ENCODE measurements around the gene CARHSP1.

Gene CARHSP1

DNA sequence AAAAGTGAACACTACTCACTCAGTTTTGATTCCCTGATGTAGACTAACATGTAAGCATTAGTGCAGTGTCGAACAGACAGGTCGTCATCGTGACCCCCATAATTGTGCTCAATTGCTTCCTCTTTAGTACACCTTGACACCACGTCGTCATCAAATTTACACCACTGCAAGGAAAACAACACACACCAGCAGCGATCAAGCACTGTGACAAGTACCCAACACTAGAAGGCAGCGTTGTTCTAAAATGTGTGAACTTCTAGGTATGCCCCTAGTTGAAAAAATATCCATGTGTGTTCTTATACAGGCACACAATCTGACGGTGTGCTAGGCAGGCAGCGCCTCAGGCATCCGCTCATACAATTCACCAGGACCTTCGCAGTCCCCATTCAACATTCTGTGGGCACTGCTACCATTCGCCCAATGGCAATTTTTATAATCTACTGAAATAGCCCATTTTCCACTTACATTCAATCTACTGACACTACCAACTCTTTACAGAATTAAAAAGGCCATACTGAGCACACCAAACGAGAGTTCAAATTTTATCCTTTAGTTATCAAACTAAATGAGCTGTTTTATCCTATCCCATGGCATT lies 36.5 kb upstream of the CARHSP1 start:
- Histone ChIP-seq H2BK5ac (ENCODE audit: low read length) (no peak overlapping the region), H3K4me2 (ENCODE audit: low read length) (no peak overlapping the region), H2BK120ac (ENCODE audit: low read depth, low read length) (no peak overlapping the region), H3K56ac (ENCODE audit: low read length) (no peak overlapping the region), H2BK15ac (replicated peaks; ENCODE audit: low read depth) (no peak overlapping the region), H3K23ac (ENCODE audit: low read length) (no peak overlapping the region), H3K4me1 (ENCODE audit: control insufficient read depth, low read depth, low read length) (peaks cover 6% of the 10 kb centered on the region), H3K9ac (ENCODE audit: low read length) (no peak overlapping the region), H2AK5ac (ENCODE audit: low read length) (no peak overlapping the region), H3K4ac (ENCODE audit: low read depth, low read length) (no peak overlapping the region), H3K36me3 (ENCODE audit: control insufficient read depth, insufficient read depth, low read length) (peaks cover 20% of the 10 kb centered on the region), H3K4me3 (ENCODE audit: low read length) (no peak overlapping the region), H3K27ac (ENCODE audit: low read depth, low read length) (no peak overlapping the region), H3K27me3 (ENCODE audit: insufficient read depth, low read length, poor library complexity) (no peaks in the 10 kb centered on the region), H3K79me2 (ENCODE audit: control insufficient read depth, insufficient read depth, low read length) (no peaks in the 10 kb centered on the region), H4K8ac (ENCODE audit: low read depth, low read length) (no peak overlapping the region), H4K5ac (ENCODE audit: low read length) (no peak overlapping the region), H3K18ac (ENCODE audit: low read length) (no peak overlapping the region), H3K79me1 (ENCODE audit: low read length) (peaks cover under 1% of the 10 kb centered on the region)
- peak; percentile 70 for DNase-seq
- no CpG with 5 or more reads among the region's 13 CpGs for WGBS (ENCODE audit: extremely low coverage, insufficient coverage, low lambda C conversion rate)

DNA sequence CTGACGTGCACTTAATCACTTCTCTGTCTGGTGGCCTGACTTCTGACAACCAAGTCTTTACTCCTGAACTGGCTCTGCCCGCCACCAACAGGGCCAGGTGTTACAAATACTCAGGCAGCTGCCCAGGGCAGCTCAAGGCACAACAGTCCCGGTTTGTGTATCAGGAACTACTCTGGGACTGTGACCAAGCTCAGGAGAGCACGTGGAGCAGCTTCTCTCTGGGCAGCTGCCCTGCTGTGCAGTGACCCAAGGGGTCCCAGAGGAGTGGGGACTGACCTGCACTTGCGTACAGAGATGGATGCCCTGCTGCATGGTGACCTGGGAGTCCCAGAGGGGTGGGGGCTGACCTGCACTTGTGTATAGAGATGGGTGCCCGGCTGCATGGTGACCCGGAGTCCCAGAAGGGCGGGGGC lies 35.2 kb upstream of the CARHSP1 start:
- Histone ChIP-seq H4K5ac (ENCODE audit: low read length) (no peak overlapping the region), H3K79me1 (ENCODE audit: low read length) (no peaks in the 10 kb centered on the region), H3K4me1 (ENCODE audit: control insufficient read depth, low read depth, low read length) (peaks cover 2% of the 10 kb centered on the region), H3K36me3 (ENCODE audit: control insufficient read depth, insufficient read depth, low read length) (peaks cover 23% of the 10 kb centered on the region), H3K4me2 (ENCODE audit: low read length) (no peak overlapping the region), H2BK15ac (replicated peaks; ENCODE audit: low read depth) (no peak overlapping the region), H3K18ac (ENCODE audit: low read length) (no peak overlapping the region), H3K4ac (ENCODE audit: low read depth, low read length) (no peak overlapping the region), H3K79me2 (ENCODE audit: control insufficient read depth, insufficient read depth, low read length) (no peaks in the 10 kb centered on the region), H3K27me3 (ENCODE audit: insufficient read depth, low read length, poor library complexity) (no peaks in the 10 kb centered on the region), H2BK120ac (ENCODE audit: low read depth, low read length) (no peak overlapping the region), H3K23ac (ENCODE audit: low read length) (no peak overlapping the region), H3K27ac (ENCODE audit: low read depth, low read length) (no peak overlapping the region), H4K8ac (ENCODE audit: low read depth, low read length) (no peak overlapping the region), H3K56ac (ENCODE audit: low read length) (no peak overlapping the region), H2AK5ac (ENCODE audit: low read length) (no peak overlapping the region), H3K9ac (ENCODE audit: low read length) (no peak overlapping the region), H3K4me3 (ENCODE audit: low read length) (no peak overlapping the region), H2BK5ac (ENCODE audit: low read length) (no peak overlapping the region)
- no peak for DNase-seq
- WGBS (ENCODE audit: extremely low coverage, insufficient coverage, low lambda C conversion rate) = no CpG with 5 or more reads among the region's 8 CpGs

DNA sequence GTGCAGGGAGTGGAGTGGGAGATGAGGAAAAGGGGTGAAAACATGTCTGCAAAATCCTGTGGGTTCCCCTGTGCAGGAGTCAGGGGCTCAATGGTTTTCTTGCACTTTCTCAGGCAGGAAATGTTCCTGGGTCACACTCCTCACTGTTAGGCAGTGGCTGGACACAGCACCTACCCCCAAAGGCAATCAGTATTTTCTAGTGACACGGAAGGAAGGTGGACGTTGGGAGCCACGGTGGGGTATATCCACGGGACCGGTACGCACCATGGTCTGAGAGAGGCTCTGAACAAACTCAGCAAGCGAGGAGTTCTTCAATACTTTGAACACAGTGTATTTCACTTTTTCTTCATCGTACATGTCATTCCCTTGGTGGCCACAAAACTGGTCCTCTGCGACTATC lies 34.2 kb upstream of the CARHSP1 start:
- Histone ChIP-seq H3K56ac (ENCODE audit: low read length) (no peak overlapping the region), H3K4me3 (ENCODE audit: low read length) (no peak overlapping the region), H3K4me2 (ENCODE audit: low read length) (no peak overlapping the region), H4K8ac (ENCODE audit: low read depth, low read length) (no peak overlapping the region), H3K18ac (ENCODE audit: low read length) (no peak overlapping the region), H2BK5ac (ENCODE audit: low read length) (no peak overlapping the region), H3K4ac (ENCODE audit: low read depth, low read length) (no peak overlapping the region), H3K9ac (ENCODE audit: low read length) (no peak overlapping the region), H2BK120ac (ENCODE audit: low read depth, low read length) (no peak overlapping the region), H4K5ac (ENCODE audit: low read length) (no peak overlapping the region), H3K23ac (ENCODE audit: low read length) (no peak overlapping the region), H3K27ac (ENCODE audit: low read depth, low read length) (no peak overlapping the region), H3K79me1 (ENCODE audit: low read length) (no peaks in the 10 kb centered on the region), H2BK15ac (replicated peaks; ENCODE audit: low read depth) (no peak overlapping the region), H3K79me2 (ENCODE audit: control insufficient read depth, insufficient read depth, low read length) (no peaks in the 10 kb centered on the region), H3K36me3 (ENCODE audit: control insufficient read depth, insufficient read depth, low read length) (peaks cover 24% of the 10 kb centered on the region), H2AK5ac (ENCODE audit: low read length) (no peak overlapping the region), H3K4me1 (ENCODE audit: control insufficient read depth, low read depth, low read length) (no peaks in the 10 kb centered on the region), H3K27me3 (ENCODE audit: insufficient read depth, low read length, poor library complexity) (no peaks in the 10 kb centered on the region)
- DNase-seq = no peak
- no CpG with 5 or more reads among the region's 9 CpGs for WGBS (ENCODE audit: extremely low coverage, insufficient coverage, low lambda C conversion rate)

DNA sequence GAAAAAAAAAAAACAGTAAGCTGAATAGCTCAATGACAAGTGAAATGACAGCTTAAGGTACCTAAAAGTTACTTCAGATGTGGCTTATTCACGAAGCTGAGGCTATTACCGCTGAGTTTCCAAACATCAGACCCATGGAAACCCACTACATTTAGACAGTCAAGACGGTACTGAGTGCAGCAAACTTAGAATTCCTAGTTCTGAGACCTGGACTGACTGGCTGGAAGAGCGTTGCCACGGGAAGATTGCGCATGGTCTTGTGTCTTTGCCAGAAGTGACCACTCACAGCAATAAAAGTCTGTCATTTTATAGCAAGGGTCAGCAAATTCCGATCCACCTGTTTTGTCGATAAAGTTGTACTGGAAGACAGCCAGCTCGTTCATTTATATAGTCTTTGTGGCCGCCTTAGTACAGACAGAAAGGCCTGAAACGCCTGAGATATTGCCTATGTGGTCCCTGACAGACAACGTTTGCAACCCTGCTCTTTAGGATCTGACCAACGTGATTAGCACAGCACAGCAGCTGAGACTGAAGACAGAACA lies 32.6 kb upstream of the CARHSP1 start:
- no peaks in the 10 kb centered on the region for H3K79me1 ChIP-seq (ENCODE audit: low read length)
- H2BK15ac ChIP-seq (replicated peaks; ENCODE audit: low read depth) = no peak overlapping the region
- no peak overlapping the region for H4K8ac ChIP-seq (ENCODE audit: low read depth, low read length)
- DNase-seq = no peak
- H2BK5ac ChIP-seq (ENCODE audit: low read length) = no peak overlapping the region
- no peaks in the 10 kb centered on the region for H3K27me3 ChIP-seq (ENCODE audit: insufficient read depth, low read length, poor library complexity)
- H3K27ac ChIP-seq (ENCODE audit: low read depth, low read length) = no peak overlapping the region
- no peaks in the 10 kb centered on the region for H3K79me2 ChIP-seq (ENCODE audit: control insufficient read depth, insufficient read depth, low read length)
- H2BK120ac ChIP-seq (ENCODE audit: low read depth, low read length) = no peak overlapping the region
- no peak overlapping the region for H4K5ac ChIP-seq (ENCODE audit: low read length)
- no peak overlapping the region for H3K9ac ChIP-seq (ENCODE audit: low read length)
- peaks cover 35% of the 10 kb centered on the region for H3K36me3 ChIP-seq (ENCODE audit: control insufficient read depth, insufficient read depth, low read length)
- H3K56ac ChIP-seq (ENCODE audit: low read length) = no peak overlapping the region
- no peak overlapping the region for H3K4ac ChIP-seq (ENCODE audit: low read depth, low read length)
- WGBS (ENCODE audit: extremely low coverage, insufficient coverage, low lambda C conversion rate) = no CpG with 5 or more reads among the region's 13 CpGs
- H3K4me1 ChIP-seq (ENCODE audit: control insufficient read depth, low read depth, low read length) = no peaks in the 10 kb centered on the region
- H3K18ac ChIP-seq (ENCODE audit: low read length) = no peak overlapping the region
- no peak overlapping the region for H3K23ac ChIP-seq (ENCODE audit: low read length)
- no peak overlapping the region for H3K4me3 ChIP-seq (ENCODE audit: low read length)
- no peak overlapping the region for H2AK5ac ChIP-seq (ENCODE audit: low read length)
- no peak overlapping the region for H3K4me2 ChIP-seq (ENCODE audit: low read length)

DNA sequence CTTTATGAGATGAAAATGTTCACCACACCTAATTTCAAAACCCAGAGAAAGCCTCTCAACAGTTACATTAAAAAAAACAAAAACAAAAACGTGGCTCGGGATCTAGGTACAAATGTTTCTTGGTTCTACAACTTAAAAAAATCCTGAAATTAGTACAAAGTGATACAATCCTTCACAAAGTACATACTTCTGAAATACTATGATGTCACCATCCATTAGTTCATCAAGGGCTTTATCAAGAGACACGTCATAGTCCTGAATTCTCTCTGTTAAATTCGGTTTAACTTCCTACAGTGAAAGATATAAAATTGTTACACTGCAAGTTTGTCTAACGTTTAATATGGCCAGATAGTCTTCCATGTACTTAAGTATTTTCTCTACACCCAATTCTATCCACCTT lies 31.5 kb upstream of the CARHSP1 start:
- no peak overlapping the region for H3K23ac ChIP-seq (ENCODE audit: low read length)
- no peak overlapping the region for H2BK15ac ChIP-seq (replicated peaks; ENCODE audit: low read depth)
- no peak overlapping the region for H4K5ac ChIP-seq (ENCODE audit: low read length)
- H2BK120ac ChIP-seq (ENCODE audit: low read depth, low read length) = no peak overlapping the region
- no peak overlapping the region for H3K56ac ChIP-seq (ENCODE audit: low read length)
- no peaks in the 10 kb centered on the region for H3K79me2 ChIP-seq (ENCODE audit: control insufficient read depth, insufficient read depth, low read length)
- no peak overlapping the region for H3K4ac ChIP-seq (ENCODE audit: low read depth, low read length)
- no peak overlapping the region for H3K27ac ChIP-seq (ENCODE audit: low read depth, low read length)
- H3K9ac ChIP-seq (ENCODE audit: low read length) = no peak overlapping the region
- no peaks in the 10 kb centered on the region for H3K27me3 ChIP-seq (ENCODE audit: insufficient read depth, low read length, poor library complexity)
- H3K4me1 ChIP-seq (ENCODE audit: control insufficient read depth, low read depth, low read length) = no peaks in the 10 kb centered on the region
- peaks cover 38% of the 10 kb centered on the region for H3K36me3 ChIP-seq (ENCODE audit: control insufficient read depth, insufficient read depth, low read length)
- H3K4me2 ChIP-seq (ENCODE audit: low read length) = no peak overlapping the region
- H3K4me3 ChIP-seq (ENCODE audit: low read length) = no peak overlapping the region
- no peak overlapping the region for H2BK5ac ChIP-seq (ENCODE audit: low read length)
- H4K8ac ChIP-seq (ENCODE audit: low read depth, low read length) = no peak overlapping the region
- WGBS (ENCODE audit: extremely low coverage, insufficient coverage, low lambda C conversion rate) = no CpG with 5 or more reads among the region's 5 CpGs
- H3K18ac ChIP-seq (ENCODE audit: low read length) = no peak overlapping the region
- no peak overlapping the region for H2AK5ac ChIP-seq (ENCODE audit: low read length)
- DNase-seq = no peak
- H3K79me1 ChIP-seq (ENCODE audit: low read length) = no peaks in the 10 kb centered on the region

All from mesendoderm (in vitro differentiated cells).